ENCODE measurements around the gene ADGRG1.

The ADGRG1 gene

DNA sequence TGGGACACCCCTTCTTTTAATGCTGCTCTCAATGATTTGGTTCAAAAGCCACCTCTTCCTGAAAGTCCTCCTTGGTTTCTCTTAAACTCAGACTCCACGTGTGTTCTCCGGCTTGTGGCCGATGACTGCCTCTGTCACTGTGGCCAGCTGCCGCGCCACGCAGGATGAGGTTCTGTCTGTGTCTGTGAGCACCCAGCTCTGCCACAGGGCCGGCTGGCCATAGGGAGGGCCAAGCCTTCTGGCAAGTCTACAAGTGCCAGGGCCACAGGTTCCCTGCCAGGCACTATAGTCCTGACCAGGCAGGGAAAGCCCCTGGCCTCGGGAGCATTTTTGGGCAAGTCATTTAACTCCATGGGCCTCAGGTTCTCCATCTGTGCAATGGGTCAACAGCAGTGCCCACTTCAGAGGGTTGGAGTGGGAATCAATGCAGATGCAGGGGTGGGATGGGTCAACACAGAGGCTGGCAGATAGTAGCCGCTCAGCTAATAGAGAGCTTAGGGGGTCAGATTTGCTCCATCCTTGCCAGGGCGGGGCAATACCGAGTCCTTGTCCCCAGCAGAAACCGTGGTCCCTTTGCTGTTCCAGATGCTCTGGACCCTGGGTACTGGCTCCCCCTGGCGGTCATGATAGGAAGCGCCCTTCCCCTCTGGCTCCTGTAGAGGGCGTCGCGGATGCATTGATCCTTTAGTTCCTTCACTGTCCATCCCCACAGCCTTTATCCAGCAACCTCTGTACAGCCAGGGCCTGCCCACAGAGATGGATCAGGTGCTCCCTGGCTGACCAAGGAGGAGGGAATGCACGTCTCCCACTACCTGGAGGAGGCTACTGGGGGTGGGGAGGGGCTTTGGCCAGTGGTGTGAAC lies 20.4 kb downstream of the ADGRG1 start:
- H3K27me3 ChIP-seq (ENCODE audit: insufficient read depth, low read length): no peaks in the 10 kb centered on the region
- no peak overlapping the region for H4K12ac ChIP-seq (ENCODE audit: low read depth, low read length)
- H3K36me3 ChIP-seq (ENCODE audit: control insufficient read depth in 1 of 2, insufficient read depth in 2 of 2, low read length in 2 of 2): peaks cover 40 to 42% of the 10 kb centered on the region in 2 experiments
- H3K14ac ChIP-seq (ENCODE audit: low read length): no peak overlapping the region
- peaks cover 9 to 18% of the 10 kb centered on the region in 2 experiments for H3K4me1 ChIP-seq (ENCODE audit: control insufficient read depth in 1 of 2, insufficient read depth in 2 of 2, low read length in 2 of 2)
- no CpG with 5 or more reads among the region's 18 CpGs for WGBS (ENCODE audit: extremely low coverage, insufficient coverage, insufficient read length)
- no peaks in the 10 kb centered on the region for H3K79me1 ChIP-seq (ENCODE audit: low read length)
- no peak overlapping the region for H2BK5ac ChIP-seq (ENCODE audit: low read depth, low read length, poor library complexity)
- H2BK12ac ChIP-seq (ENCODE audit: low read length): no peak overlapping the region
- no peak overlapping the region for H3K4me2 ChIP-seq (ENCODE audit: low read length)
- H3K79me2 ChIP-seq (ENCODE audit: control insufficient read depth, insufficient read depth, low read length, poor library complexity): no peaks in the 10 kb centered on the region
- H3K9ac ChIP-seq (ENCODE audit: low read length): no peak overlapping the region
- H3K4ac ChIP-seq (ENCODE audit: low read depth, low read length): no peak overlapping the region
- H3K23ac ChIP-seq (ENCODE audit: low read length): no peak overlapping the region
- H3K9me3 ChIP-seq (ENCODE audit: insufficient read depth, low read depth, low read length): peaks cover 9% of the 10 kb centered on the region
- H3K18ac ChIP-seq (ENCODE audit: low read length): no peak overlapping the region
- H4K8ac ChIP-seq (ENCODE audit: low read depth, low read length): no peak overlapping the region
- no peak overlapping the region for H3K4me3 ChIP-seq (ENCODE audit: low read depth, low read length)
- no peak overlapping the region for H3K27ac ChIP-seq (ENCODE audit: low read depth, low read length)
- no peak overlapping the region for H2AK5ac ChIP-seq (ENCODE audit: low read length)
- peak; percentile 90 to 98 for DNase-seq
- H4K91ac ChIP-seq (ENCODE audit: low read depth, low read length): no peak overlapping the region
- H2BK120ac ChIP-seq (ENCODE audit: insufficient read depth, low read length, poor library complexity): no peak overlapping the region
- no peak overlapping the region for H2AFZ ChIP-seq (ENCODE audit: insufficient read depth, low read length, poor library complexity)

DNA sequence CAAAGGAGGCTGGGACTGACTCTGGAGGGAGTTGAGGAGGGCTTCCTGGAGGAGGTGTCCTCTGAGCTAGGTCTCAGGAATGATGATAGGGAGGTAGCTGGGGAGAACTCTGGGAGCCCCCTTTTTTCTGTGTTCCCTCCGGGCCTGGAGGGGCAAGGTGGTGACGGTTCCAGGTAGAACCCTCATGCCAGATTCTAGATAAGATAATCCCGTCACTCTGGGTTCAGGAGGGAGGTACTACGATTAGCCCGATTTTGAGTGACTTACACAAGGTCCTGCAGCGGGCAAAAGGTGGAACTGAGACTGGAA lies 21.0 kb downstream of the ADGRG1 start:
- H3K27ac ChIP-seq (ENCODE audit: low read depth, low read length): no peak overlapping the region
- H2BK120ac ChIP-seq (ENCODE audit: insufficient read depth, low read length, poor library complexity): no peak overlapping the region
- no peak overlapping the region for H4K8ac ChIP-seq (ENCODE audit: low read depth, low read length)
- no peak overlapping the region for H3K14ac ChIP-seq (ENCODE audit: low read length)
- no peak overlapping the region for H4K91ac ChIP-seq (ENCODE audit: low read depth, low read length)
- H2BK12ac ChIP-seq (ENCODE audit: low read length): no peak overlapping the region
- no peak overlapping the region for H3K9ac ChIP-seq (ENCODE audit: low read length)
- H3K79me2 ChIP-seq (ENCODE audit: control insufficient read depth, insufficient read depth, low read length, poor library complexity): no peaks in the 10 kb centered on the region
- H4K12ac ChIP-seq (ENCODE audit: low read depth, low read length): no peak overlapping the region
- H3K4me2 ChIP-seq (ENCODE audit: low read length): no peak overlapping the region
- no peak overlapping the region for H2AFZ ChIP-seq (ENCODE audit: insufficient read depth, low read length, poor library complexity)
- no peaks in the 10 kb centered on the region for H3K79me1 ChIP-seq (ENCODE audit: low read length)
- DNase-seq: peak in 1 of 2 donors; percentile 69
- no peaks in the 10 kb centered on the region for H3K27me3 ChIP-seq (ENCODE audit: insufficient read depth, low read length)
- peaks cover 38 to 43% of the 10 kb centered on the region in 2 experiments for H3K36me3 ChIP-seq (ENCODE audit: control insufficient read depth in 1 of 2, insufficient read depth in 2 of 2, low read length in 2 of 2)
- H3K18ac ChIP-seq (ENCODE audit: low read length): no peak overlapping the region
- H2AK5ac ChIP-seq (ENCODE audit: low read length): no peak overlapping the region
- no peak overlapping the region for H3K4me3 ChIP-seq (ENCODE audit: low read depth, low read length)
- no peak overlapping the region for H2BK5ac ChIP-seq (ENCODE audit: low read depth, low read length, poor library complexity)
- no peak overlapping the region for H3K4ac ChIP-seq (ENCODE audit: low read depth, low read length)
- WGBS (ENCODE audit: extremely low coverage, insufficient coverage, insufficient read length): no CpG with 5 or more reads among the region's 6 CpGs
- no peak overlapping the region for H3K23ac ChIP-seq (ENCODE audit: low read length)
- H3K4me1 ChIP-seq (ENCODE audit: control insufficient read depth in 1 of 2, insufficient read depth in 2 of 2, low read length in 2 of 2): peaks cover 9 to 18% of the 10 kb centered on the region in 2 experiments
- H3K9me3 ChIP-seq (ENCODE audit: insufficient read depth, low read depth, low read length): peaks cover 5% of the 10 kb centered on the region

DNA sequence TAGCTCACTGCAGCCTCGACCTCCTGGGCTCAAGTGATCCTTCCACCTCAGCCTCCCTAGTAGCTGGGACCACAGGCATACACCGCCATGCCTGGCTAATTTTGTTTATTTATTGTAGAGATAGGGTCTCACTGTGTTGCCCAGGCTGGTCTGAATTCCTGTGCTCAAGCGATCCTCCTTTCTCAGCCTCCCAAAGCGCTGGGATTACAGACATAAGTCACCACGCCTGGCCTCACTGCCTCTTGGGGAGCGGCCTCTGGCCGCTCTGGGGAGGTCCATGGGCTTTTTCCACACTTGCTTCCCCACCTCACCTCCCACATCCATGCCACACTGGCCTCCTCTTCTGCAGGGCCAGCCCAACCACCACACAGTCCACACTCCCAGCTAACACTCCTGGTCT lies 21.4 kb downstream of the ADGRG1 start:
- Histone ChIP-seq H3K18ac (ENCODE audit: low read length) (no peak overlapping the region), H3K27me3 (ENCODE audit: insufficient read depth, low read length) (no peaks in the 10 kb centered on the region), H3K36me3 (ENCODE audit: control insufficient read depth in 1 of 2, insufficient read depth in 2 of 2, low read length in 2 of 2) (peaks cover 35 to 39% of the 10 kb centered on the region in 2 experiments), H3K27ac (ENCODE audit: low read depth, low read length) (no peak overlapping the region), H3K4me1 (ENCODE audit: control insufficient read depth in 1 of 2, insufficient read depth in 2 of 2, low read length in 2 of 2) (peaks cover 9 to 18% of the 10 kb centered on the region in 2 experiments), H4K91ac (ENCODE audit: low read depth, low read length) (no peak overlapping the region), H4K8ac (ENCODE audit: low read depth, low read length) (no peak overlapping the region), H3K9ac (ENCODE audit: low read length) (no peak overlapping the region), H2AFZ (ENCODE audit: insufficient read depth, low read length, poor library complexity) (no peak overlapping the region), H3K4me2 (ENCODE audit: low read length) (no peak overlapping the region), H2BK12ac (ENCODE audit: low read length) (no peak overlapping the region), H2AK5ac (ENCODE audit: low read length) (no peak overlapping the region), H2BK120ac (ENCODE audit: insufficient read depth, low read length, poor library complexity) (no peak overlapping the region), H3K4ac (ENCODE audit: low read depth, low read length) (no peak overlapping the region), H2BK5ac (ENCODE audit: low read depth, low read length, poor library complexity) (no peak overlapping the region), H3K23ac (ENCODE audit: low read length) (no peak overlapping the region), H4K12ac (ENCODE audit: low read depth, low read length) (no peak overlapping the region), H3K79me2 (ENCODE audit: control insufficient read depth, insufficient read depth, low read length, poor library complexity) (no peaks in the 10 kb centered on the region), H3K79me1 (ENCODE audit: low read length) (no peaks in the 10 kb centered on the region), H3K14ac (ENCODE audit: low read length) (no peak overlapping the region), H3K9me3 (ENCODE audit: insufficient read depth, low read depth, low read length) (peaks cover under 1% of the 10 kb centered on the region), H3K4me3 (ENCODE audit: low read depth, low read length) (no peak overlapping the region)
- no CpG with 5 or more reads among the region's 7 CpGs for WGBS (ENCODE audit: extremely low coverage, insufficient coverage, insufficient read length)
- no peak for DNase-seq

DNA sequence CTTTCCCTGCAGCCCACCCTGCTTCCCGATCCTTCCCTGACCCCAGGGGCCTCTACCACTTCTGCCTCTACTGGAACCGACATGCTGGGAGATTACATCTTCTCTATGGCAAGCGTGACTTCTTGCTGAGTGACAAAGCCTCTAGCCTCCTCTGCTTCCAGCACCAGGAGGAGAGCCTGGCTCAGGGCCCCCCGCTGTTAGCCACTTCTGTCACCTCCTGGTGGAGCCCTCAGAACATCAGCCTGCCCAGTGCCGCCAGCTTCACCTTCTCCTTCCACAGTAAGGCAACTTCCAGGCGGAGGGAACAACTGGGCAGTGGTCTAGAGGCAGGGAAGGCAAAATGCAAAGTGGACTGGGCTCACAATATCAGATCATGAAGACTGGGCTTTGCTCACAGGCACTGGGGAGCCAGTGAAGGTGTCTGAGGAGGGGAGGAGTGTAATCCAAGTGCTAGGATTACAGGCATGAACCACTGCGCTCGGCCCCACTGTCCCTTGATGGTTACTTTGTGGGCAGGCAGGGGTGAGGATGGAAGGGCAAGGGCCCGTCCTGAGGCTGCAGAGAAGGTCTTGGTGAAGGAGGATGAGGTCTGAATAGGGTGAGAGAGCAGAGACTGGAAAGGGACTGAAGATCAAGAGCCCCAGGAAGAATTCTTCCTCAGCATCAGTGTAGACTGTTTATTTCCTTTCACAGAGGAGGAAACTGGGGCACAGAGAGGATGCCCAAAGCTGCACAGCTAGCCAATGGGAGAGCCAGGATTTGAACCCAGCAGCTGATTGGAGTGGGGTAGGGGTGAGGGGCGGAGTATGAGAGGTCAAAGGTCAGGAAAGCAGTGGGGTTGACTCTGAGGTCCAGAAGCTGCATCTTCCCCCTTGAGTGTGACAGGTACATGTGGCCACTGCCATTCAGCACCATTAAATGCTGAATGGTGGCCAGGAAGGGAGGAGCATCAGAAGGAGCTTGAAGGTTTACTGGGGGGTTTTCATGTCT lies 23.2 kb downstream of the ADGRG1 start:
- Histone ChIP-seq H3K79me1 (ENCODE audit: low read length) (no peaks in the 10 kb centered on the region), H3K9ac (ENCODE audit: low read length) (no peak overlapping the region), H3K4ac (ENCODE audit: low read depth, low read length) (no peak overlapping the region), H3K4me2 (ENCODE audit: low read length) (no peak overlapping the region), H3K79me2 (ENCODE audit: control insufficient read depth, insufficient read depth, low read length, poor library complexity) (no peaks in the 10 kb centered on the region), H4K8ac (ENCODE audit: low read depth, low read length) (no peak overlapping the region), H3K27ac (ENCODE audit: low read depth, low read length) (no peak overlapping the region), H3K36me3 (ENCODE audit: control insufficient read depth in 1 of 2, insufficient read depth in 2 of 2, low read length in 2 of 2) (peaks cover 48 to 50% of the 10 kb centered on the region in 2 experiments), H3K4me1 (ENCODE audit: control insufficient read depth in 1 of 2, insufficient read depth in 2 of 2, low read length in 2 of 2) (peaks cover 4 to 8% of the 10 kb centered on the region in 2 experiments), H2AFZ (ENCODE audit: insufficient read depth, low read length, poor library complexity) (no peak overlapping the region), H3K14ac (ENCODE audit: low read length) (no peak overlapping the region), H4K12ac (ENCODE audit: low read depth, low read length) (no peak overlapping the region), H3K4me3 (ENCODE audit: low read depth, low read length) (no peak overlapping the region), H2BK5ac (ENCODE audit: low read depth, low read length, poor library complexity) (no peak overlapping the region), H3K18ac (ENCODE audit: low read length) (no peak overlapping the region), H2AK5ac (ENCODE audit: low read length) (no peak overlapping the region), H3K23ac (ENCODE audit: low read length) (no peak overlapping the region), H2BK120ac (ENCODE audit: insufficient read depth, low read length, poor library complexity) (no peak overlapping the region), H4K91ac (ENCODE audit: low read depth, low read length) (no peak overlapping the region), H3K9me3 (ENCODE audit: insufficient read depth, low read depth, low read length) (no peaks in the 10 kb centered on the region), H3K27me3 (ENCODE audit: insufficient read depth, low read length) (no peaks in the 10 kb centered on the region), H2BK12ac (ENCODE audit: low read length) (no peak overlapping the region)
- WGBS (ENCODE audit: extremely low coverage, insufficient coverage, insufficient read length): no CpG with 5 or more reads among the region's 10 CpGs
- no peak for DNase-seq
